H9 (cell line): ENCODE data around the gene WDR59. TPM values are rescaled to one million over a fixed set of nuclear protein-coding genes. Genes with fewer than 3 reads are reported as not detected.

Experiments used
- DNase-seq: peaks from one replicate; pipeline ENCODE4 v3.0.0-alpha.2; 2017
- H2AFZ ChIP-seq: one replicate; pipeline ENCODE4 v1.6.1; 2013; ENCODE audit warnings: mild to moderate bottlenecking, low read length, control low read depth, moderate library complexity
- H2AK5ac ChIP-seq: 2 replicates; pipeline ENCODE4 v1.6.1; 2013; ENCODE audit warnings: low read length, control low read depth, mixed read lengths; ENCODE audit not compliant: insufficient read length
- H2BK120ac ChIP-seq: one replicate; pipeline ENCODE4 v1.6.1; 2013; ENCODE audit warnings: low read depth, mild to moderate bottlenecking, low read length, control low read depth, inconsistent platforms; ENCODE audit not compliant: poor library complexity, severe bottlenecking
- H2BK12ac ChIP-seq: 2 replicates; pipeline ENCODE4 v1.6.1; 2013; ENCODE audit warnings: low read length, control low read depth, mixed read lengths, low read depth; ENCODE audit not compliant: insufficient read length
- H2BK15ac ChIP-seq: 2 replicates; pipeline ENCODE4 v1.6.1; 2013; ENCODE audit warnings: low read depth, low read length, control low read depth
- H2BK20ac ChIP-seq: one replicate; pipeline ENCODE4 v1.6.1; 2013; ENCODE audit warnings: low read depth, mild to moderate bottlenecking, low read length, control low read depth, inconsistent platforms; ENCODE audit not compliant: poor library complexity, severe bottlenecking
- H2BK5ac ChIP-seq: 2 replicates; pipeline ENCODE4 v1.6.1; 2013; ENCODE audit warnings: low read length, control low read depth, mixed read lengths; ENCODE audit not compliant: insufficient read length
- H3K14ac ChIP-seq: 2 replicates; pipeline ENCODE4 v1.6.1; 2013; ENCODE audit warnings: low read length, control low read depth; ENCODE audit not compliant: insufficient read depth
- H3K18ac ChIP-seq: 2 replicates; pipeline ENCODE4 v1.6.1; 2013; ENCODE audit warnings: low read depth, mild to moderate bottlenecking, mixed read lengths, low read length, control low read depth; ENCODE audit not compliant: insufficient read length
- H3K23ac ChIP-seq: 2 replicates; pipeline ENCODE4 v1.6.1; 2013; ENCODE audit warnings: low read length, control low read depth, mixed read lengths, low read depth; ENCODE audit not compliant: insufficient read length
- H3K23me2 ChIP-seq: 2 replicates; pipeline ENCODE4 v1.6.1; 2013; ENCODE audit warnings: low read depth, mild to moderate bottlenecking, mixed read lengths, low read length, control low read depth; ENCODE audit not compliant: insufficient read length, poor library complexity, severe bottlenecking
- H3K27ac ChIP-seq: 2 replicates; pipeline ENCODE4 v1.5.1; 2013; ENCODE audit warnings: low read length, control low read depth, mixed read lengths, low read depth; ENCODE audit not compliant: insufficient read length
- H3K27me3 ChIP-seq: 2 replicates; pipeline ENCODE4 v1.6.1; 2013; ENCODE audit warnings: low read length, control low read depth, inconsistent platforms; ENCODE audit not compliant: insufficient read depth
- H3K4ac ChIP-seq: 2 replicates; pipeline ENCODE4 v1.6.1; 2013; ENCODE audit warnings: low read depth, mild to moderate bottlenecking, control low read depth, inconsistent platforms, low read length, moderate library complexity
- H3K4me1 ChIP-seq: 2 replicates; pipeline ENCODE4 v1.6.1; 2013; ENCODE audit warnings: low read length, control low read depth, inconsistent platforms; ENCODE audit not compliant: insufficient read depth
- H3K4me2 ChIP-seq: 2 replicates; pipeline ENCODE4 v1.6.1; 2013; ENCODE audit warnings: low read length, control low read depth, mixed read lengths; ENCODE audit not compliant: insufficient read length, insufficient read depth
- H3K56ac ChIP-seq: 2 replicates; pipeline ENCODE4 v1.6.1; 2013; ENCODE audit warnings: low read depth, mild to moderate bottlenecking, mixed read lengths, low read length, control low read depth; ENCODE audit not compliant: insufficient read length
- H3K79me1 ChIP-seq: 2 replicates; pipeline ENCODE4 v1.6.1; 2013; ENCODE audit warnings: low read depth, mild to moderate bottlenecking, moderate library complexity, low read length, control low read depth, inconsistent platforms; ENCODE audit not compliant: insufficient read depth, poor library complexity, severe bottlenecking
- H3K79me2 ChIP-seq: 2 replicates; pipeline ENCODE4 v1.6.1; 2013; ENCODE audit warnings: low read length, control low read depth, inconsistent platforms; ENCODE audit not compliant: insufficient read depth
- H3K9ac ChIP-seq: 2 replicates; pipeline ENCODE4 v1.6.1; 2013; ENCODE audit warnings: low read length, control low read depth, mixed read lengths; ENCODE audit not compliant: insufficient read length; ENCODE audit errors: extremely low read depth
- H3K9me3 ChIP-seq: one replicate; pipeline ENCODE4 v1.6.1; 2013; ENCODE audit warnings: low read depth, low read length, inconsistent platforms; ENCODE audit not compliant: control insufficient read depth
- H3T11ph ChIP-seq: one replicate; pipeline ENCODE4 v1.6.1; 2013; ENCODE audit warnings: mild to moderate bottlenecking, low read length, control low read depth, inconsistent platforms
- H4K20me1 ChIP-seq: one replicate; pipeline ENCODE4 v1.6.1; 2013; ENCODE audit not compliant: control insufficient read depth, insufficient read length, insufficient read depth
- H4K5ac ChIP-seq: 2 replicates; pipeline ENCODE4 v1.6.1; 2013; ENCODE audit warnings: low read depth, mild to moderate bottlenecking, mixed read lengths, low read length, control low read depth; ENCODE audit not compliant: insufficient read length
- H4K8ac ChIP-seq: replicated peaks from 2 replicates; pipeline ENCODE4 v1.6.1; 2013; ENCODE audit warnings: low read length, control low read depth, mixed read lengths, low read depth; ENCODE audit not compliant: insufficient read length
- H4K91ac ChIP-seq: 2 replicates; pipeline ENCODE4 v1.6.1; 2013; ENCODE audit warnings: low read depth, mild to moderate bottlenecking, moderate library complexity, mixed read lengths, low read length, control low read depth; ENCODE audit not compliant: insufficient read length
- H3K27ac Mint-ChIP-seq, 3 experiments: 2 replicates in 2 of 3; 3 replicates in 1 of 3; pipeline ENCODE4 v1.8.0; 2020 to 2021; ENCODE audit warnings: mixed read lengths in 3 of 3, mild to moderate bottlenecking in 1 of 3, moderate library complexity in 1 of 3
- H3K27me3 Mint-ChIP-seq: 2 replicates; pipeline ENCODE4 v1.8.0; 2021; ENCODE audit warnings: low read depth, mild to moderate bottlenecking, moderate library complexity, mixed read lengths
- H3K36me3 Mint-ChIP-seq, 3 experiments: 2 replicates in 2 of 3; 3 replicates in 1 of 3; pipeline ENCODE4 v1.8.0; 2020 to 2021; ENCODE audit warnings: low read depth in 3 of 3, mixed read lengths in 3 of 3; ENCODE audit not compliant: insufficient read depth in 1 of 3
- H3K4me1 Mint-ChIP-seq, 2 experiments: 2 replicates each; pipeline ENCODE4 v1.8.0; 2020; ENCODE audit warnings: mixed read lengths in 2 of 2
- H3K4me3 Mint-ChIP-seq, 2 experiments: 2 replicates in 1 of 2; 3 replicates in 1 of 2; pipeline ENCODE4 v1.8.0; 2020 to 2021; ENCODE audit warnings: mild to moderate bottlenecking in 2 of 2, mixed read lengths in 2 of 2, moderate library complexity in 1 of 2
- H3K9me3 Mint-ChIP-seq, 2 experiments: 2 replicates in 1 of 2; 3 replicates in 1 of 2; pipeline ENCODE4 v1.8.0; 2020; ENCODE audit warnings: mild to moderate bottlenecking in 2 of 2, mixed read lengths in 2 of 2, moderate library complexity in 1 of 2
- CTCF ChIP-seq: fragments of 200-600 bp; sonication (generic); conservative IDR thresholded peaks from 3 replicates; pipeline ENCODE4 v1.8.0; 2021; ENCODE audit warnings: antibody characterized with exemption, mild to moderate bottlenecking
- WGBS: extraction: QIAGEN DNeasy Blood & Tissue Kit; methylation state at CpG from one replicate; pipeline ENCODE4 v1.1.7; 2013; ENCODE audit warnings: missing lambda C conversion rate, low lambda C conversion rate, mixed read lengths; ENCODE audit not compliant: insufficient read length; ENCODE audit errors: extremely low coverage; 5-methylcytosine and 5-hydroxymethylcytosine counted together
- total RNA-seq: library from RNA; stranded (reverse); gene quantifications from 2 replicates; pipeline ENCODE4 v1.2.1, GENCODE V29; 2021

WDR59 gene
- total RNA-seq, 1 experiment from 2014 or later: 97.5 TPM

DNA sequence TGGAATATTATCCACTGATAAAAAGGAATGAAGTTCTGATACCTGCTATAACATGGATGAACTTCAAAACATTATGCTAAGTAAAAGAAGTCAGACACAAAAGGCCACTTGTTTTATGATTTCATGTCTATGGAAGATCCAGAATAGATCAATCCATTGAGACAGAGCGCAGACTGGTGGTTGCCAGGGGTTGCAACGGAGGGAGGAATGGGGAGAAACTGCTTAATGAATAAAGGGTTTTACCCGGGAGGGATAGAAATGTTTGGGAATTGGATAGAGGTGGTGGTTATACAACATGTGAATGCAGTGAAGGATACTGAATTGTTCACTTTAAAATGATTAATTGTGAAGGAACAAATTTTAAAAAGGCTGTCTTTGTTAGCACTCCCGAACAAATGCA, 30.2 kb downstream of the WDR59 start:
- no peaks in the 10 kb centered on the region for H3K23me2 ChIP-seq
- peak overlapping the region in 1 of 3 experiments; percentile 9; a peak in 1 of 7 replicates for H3K27ac Mint-ChIP-seq
- no peak overlapping the region for H2BK120ac ChIP-seq
- no peak overlapping the region for H2BK5ac ChIP-seq
- H2AFZ ChIP-seq: no peak overlapping the region
- no peak overlapping the region for H3K56ac ChIP-seq
- H3K36me3 Mint-ChIP-seq: peaks cover 28 to 76% (median 70%) of the 10 kb centered on the region in 3 experiments
- no peak for TF ChIP-seq CTCF
- H3K27me3 Mint-ChIP-seq: no peaks in the 10 kb centered on the region
- no peaks in the 10 kb centered on the region; the same call in 1 of the 2 replicates for H3K4me1 ChIP-seq
- H3K9ac ChIP-seq: no peak overlapping the region
- H3K18ac ChIP-seq: no peak overlapping the region
- no peak overlapping the region for H2BK15ac ChIP-seq
- no peaks in the 10 kb centered on the region for H3K9me3 Mint-ChIP-seq
- peaks cover 19 to 24% of the 10 kb centered on the region in 2 experiments for H3K4me1 Mint-ChIP-seq
- no peak overlapping the region for H4K5ac ChIP-seq
- H3K9me3 ChIP-seq: no peaks in the 10 kb centered on the region
- H2AK5ac ChIP-seq: no peak overlapping the region
- no peak overlapping the region for H4K8ac ChIP-seq
- H3K79me1 ChIP-seq: no peaks in the 10 kb centered on the region
- H3T11ph ChIP-seq: no peak overlapping the region
- H3K14ac ChIP-seq: no peak overlapping the region
- H3K4ac ChIP-seq: no peak overlapping the region
- no peak overlapping the region for H2BK12ac ChIP-seq
- no peak overlapping the region for H2BK20ac ChIP-seq
- H3K27ac ChIP-seq: no peak overlapping the region
- no peak overlapping the region for H3K23ac ChIP-seq
- H4K20me1 ChIP-seq: no peaks in the 10 kb centered on the region
- WGBS: no CpG with 5 or more reads among the region's 4 CpGs
- H3K4me3 Mint-ChIP-seq: no peak overlapping the region
- no peak overlapping the region for H4K91ac ChIP-seq
- H3K79me2 ChIP-seq: no peaks in the 10 kb centered on the region
- no peak overlapping the region for H3K4me2 ChIP-seq
- H3K27me3 ChIP-seq: no peaks in the 10 kb centered on the region
- DNase-seq: no peak
